PC-3 (cell line): Measurements from ENCODE around the gene ROPN1L. TPM values are rescaled to one million over a fixed set of nuclear protein-coding genes. Genes with fewer than 3 reads are reported as not detected.
A peak's percentile ranks its signal among the peaks of the same experiment; 100 is the strongest.

ENCODE experiments used
- ATAC-seq: fragments of 200-7000 bp; cut with Tn5 transposase; 2 replicates; pipeline ENCODE4 v1.9.1; 2020; ENCODE audit warnings: mild to moderate bottlenecking, moderate library complexity
- BruUV-seq: library from RNA; stranded (reverse); fragments of 400-500 nt; replicated peaks from 2 replicates; lab custom pipeline; 2021; lab: Mats Ljungman, UMichigan
- CTCF ChIA-PET: fragments of 300-600 bp; sonication (Branson Sonifier 250); formaldehyde crosslinking; loops from one replicate; lab custom pipeline; 2022; ENCODE audit warnings: antibody characterized with exemption; lab: Charles Lee
- POLR2A ChIA-PET: fragments of 300-600 bp; sonication (Branson Sonifier 250); formaldehyde crosslinking; loops from one replicate; lab custom pipeline; 2022; ENCODE audit warnings: antibody characterized with exemption; ENCODE audit not compliant: unreplicated experiment; lab: Charles Lee
- DNase-seq: peaks from one replicate; pipeline ENCODE4 v3.0.0-alpha.2; 2015
- H2AFZ ChIP-seq: fragments of 300-600 bp; sonication (generic); 2 replicates; pipeline ENCODE4 v1.6.0; 2016; ENCODE audit warnings: antibody characterized with exemption, low read length
- H3F3A ChIP-seq: fragments of 300-600 bp; sonication (generic); one replicate; pipeline ENCODE4 v1.6.0; 2017; ENCODE audit warnings: antibody characterized with exemption, low read length, control low read depth, mild to moderate bottlenecking; ENCODE audit not compliant: unreplicated experiment
- H3K27ac ChIP-seq: fragments of 300-600 bp; sonication (generic); 2 replicates; pipeline ENCODE4 v1.5.1; 2016; ENCODE audit warnings: mild to moderate bottlenecking, low read length
- H3K27me3 ChIP-seq: fragments of 300-600 bp; sonication (generic); 2 replicates; pipeline ENCODE4 v1.6.1; 2016; ENCODE audit warnings: low read length, mixed read lengths
- H3K36me3 ChIP-seq: fragments of 300-600 bp; sonication (generic); 2 replicates; pipeline ENCODE4 v1.6.1; 2016; ENCODE audit warnings: low read depth, mixed run types, low read length, mixed read lengths
- H3K4me1 ChIP-seq: fragments of 300-600 bp; sonication (generic); 2 replicates; pipeline ENCODE4 v1.5.1; 2016; ENCODE audit warnings: low read length; ENCODE audit not compliant: insufficient read depth
- H3K4me2 ChIP-seq: fragments of 300-600 bp; sonication (generic); 2 replicates; pipeline ENCODE4 v1.6.0; 2016; ENCODE audit warnings: low read length
- H3K4me3 ChIP-seq: fragments of 300-600 bp; sonication (generic); 2 replicates; pipeline ENCODE4 v1.5.1; 2016; ENCODE audit warnings: mild to moderate bottlenecking, low read length, mixed read lengths
- H3K79me2 ChIP-seq: fragments of 300-600 bp; sonication (generic); 2 replicates; pipeline ENCODE4 v1.6.1; 2017; ENCODE audit warnings: low read length, mixed read lengths
- H3K9ac ChIP-seq: fragments of 300-600 bp; sonication (generic); 2 replicates; pipeline ENCODE4 v1.6.0; 2016; ENCODE audit warnings: mild to moderate bottlenecking, low read length
- H3K9me2 ChIP-seq: fragments of 300-600 bp; sonication (generic); replicated peaks from 2 replicates; pipeline ENCODE4 v1.6.1; 2016; ENCODE audit warnings: mixed run types, low read length, mixed read lengths
- H3K9me3 ChIP-seq: fragments of 300-600 bp; sonication (generic); 2 replicates; pipeline ENCODE4 v1.6.1; 2016; ENCODE audit warnings: low read length, mixed read lengths
- H4K20me1 ChIP-seq: fragments of 300-600 bp; sonication (generic); 2 replicates; pipeline ENCODE4 v1.6.1; 2016; ENCODE audit warnings: low read length, mixed read lengths
- CTCF ChIP-seq: fragments of 300-600 bp; sonication (generic); conservative IDR thresholded peaks from 2 replicates; pipeline ENCODE4 v1.5.1; 2017; ENCODE audit warnings: antibody characterized with exemption, low read depth, mild to moderate bottlenecking, low read length
- EZH2 ChIP-seq: fragments of 300-600 bp; sonication (generic); IDR thresholded peaks from one replicate; pipeline ENCODE4 v1.6.1; 2017; ENCODE audit warnings: antibody characterized with exemption, mild to moderate bottlenecking, low read length; ENCODE audit not compliant: unreplicated experiment
- EZH2phosphoT487 ChIP-seq: fragments of 300-600 bp; sonication (generic); IDR thresholded peaks from 2 replicates; pipeline ENCODE4 v1.6.1; 2018; ENCODE audit warnings: mild to moderate bottlenecking, antibody characterized with exemption, low read length, borderline replicate concordance
- intact Hi-C: fragments of 100-400 bp; cut with micrococcal nuclease; formaldehyde crosslinking; loops from 2 replicates; pipeline ENCODE4 v1.9.0; 2023
- total RNA-seq: library from RNA; depleted of rRNA; stranded (reverse); fragments of >200 nt; gene quantifications from 2 replicates; pipeline ENCODE4 v1.2.3, GENCODE V29; 2014

The ROPN1L gene
- total RNA-seq, 1 experiment from 2014 or later: 0.95 TPM

- Histone ChIP-seq H3K9ac (no peak overlapping the region), H3K27me3 (no peaks in the 10 kb centered on the region), H3K4me3 (no peak overlapping the region), H2AFZ (no peak overlapping the region), H3K4me1 (no peaks in the 10 kb centered on the region), H3K79me2 (no peaks in the 10 kb centered on the region), H3K27ac (no peak overlapping the region), H4K20me1 (0 out of 2 replicates have a peak, but pooled peaks cover 3% of the 10 kb centered on the region), H3F3A (peaks cover 5% of the 10 kb centered on the region), H3K9me3 (no peaks in the 10 kb centered on the region), H3K36me3 (peaks cover 85% of the 10 kb centered on the region), H3K9me2 (no peaks in the 10 kb centered on the region), H3K4me2 (no peak overlapping the region)
- intact Hi-C loops: no loop called here
- ChIA-PET CTCF (no interaction called here), POLR2A (interaction anchor here (0.6 kb wide), 1 partner anchor 121 kb away, joined by 4 read pairs; no protein-coding TSS in a partner anchor)
- no peak for DNase-seq
- peak; percentile 73 for ATAC-seq
- no TSS peak for BruUV-seq
- TF ChIP-seq EZH2 (no peak), CTCF (no peak), EZH2phosphoT487 (no peak)
These were observed 13.7 kb upstream of the ROPN1L start for GRCh38 chr5:10427978-10428377.

- no peak overlapping the region for H3K27ac ChIP-seq
- no peak overlapping the region for H2AFZ ChIP-seq
- BruUV-seq: no TSS peak
- H3K79me2 ChIP-seq: no peaks in the 10 kb centered on the region
- H3K27me3 ChIP-seq: no peaks in the 10 kb centered on the region
- no peak for TF ChIP-seq EZH2
- TF ChIP-seq CTCF: no peak
- no peak for TF ChIP-seq EZH2phosphoT487
- intact Hi-C loops: no loop called here
- POLR2A ChIA-PET: no interaction called here
- H3K4me3 ChIP-seq: no peak overlapping the region
- no peaks in the 10 kb centered on the region for H3K4me1 ChIP-seq
- CTCF ChIA-PET: no interaction called here
- H4K20me1 ChIP-seq: 0 out of 2 replicates have a peak, but pooled peaks cover 3% of the 10 kb centered on the region
- H3K36me3 ChIP-seq: peaks cover 71% of the 10 kb centered on the region
- no peak overlapping the region for H3K9ac ChIP-seq
- no peaks in the 10 kb centered on the region for H3K9me3 ChIP-seq
- ATAC-seq (no peak), DNase-seq (no peak)
- H3F3A ChIP-seq: no peaks in the 10 kb centered on the region
- no peaks in the 10 kb centered on the region for H3K9me2 ChIP-seq
- no peak overlapping the region for H3K4me2 ChIP-seq
These were observed 10.3 kb upstream of the ROPN1L start for GRCh38 chr5:10431415-10431814.
